HG03108 (cell line): Measurements from ENCODE around the gene BRINP3.

ENCODE experiments used
- ATAC-seq: cut with Tn5 transposase; IDR thresholded peaks from one replicate; pipeline ENCODE4 v1.9.1; 2021; ENCODE audit warnings: moderate library complexity; ENCODE audit not compliant: unreplicated experiment

Gene BRINP3

DNA sequence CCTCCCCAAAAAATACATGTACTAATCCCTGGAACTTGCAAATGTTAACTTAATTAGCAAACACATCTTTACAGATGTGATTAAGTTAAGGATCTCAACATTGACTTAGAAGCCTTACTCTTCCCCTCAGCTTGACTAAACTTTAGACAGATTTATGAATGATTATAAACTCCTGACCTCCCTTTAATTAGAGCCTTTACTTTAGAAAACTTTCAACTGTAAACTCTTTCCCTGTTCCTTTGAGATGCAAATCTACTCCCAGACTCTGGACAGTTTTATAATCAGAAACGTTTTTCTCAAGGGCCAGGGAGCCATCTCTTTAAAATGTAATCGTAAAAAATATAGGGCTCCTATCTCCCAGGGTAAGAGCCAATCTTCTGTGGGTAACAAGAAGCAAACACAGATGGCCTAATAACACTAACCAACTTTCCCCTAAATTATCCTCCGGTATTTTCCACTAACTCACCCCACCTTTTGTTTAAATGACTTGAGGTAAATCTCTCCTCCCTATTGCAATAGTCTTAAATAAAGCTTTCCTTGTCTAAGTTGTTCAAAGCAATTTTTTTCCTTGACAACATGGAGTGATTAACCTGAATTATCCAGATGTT lies 284.1 kb downstream of the BRINP3 start:
- ATAC-seq, result no peak

GRCh38 chr1:190192627-190193026 lies 285.0 kb downstream of the BRINP3 start:
- no peak for ATAC-seq

DNA sequence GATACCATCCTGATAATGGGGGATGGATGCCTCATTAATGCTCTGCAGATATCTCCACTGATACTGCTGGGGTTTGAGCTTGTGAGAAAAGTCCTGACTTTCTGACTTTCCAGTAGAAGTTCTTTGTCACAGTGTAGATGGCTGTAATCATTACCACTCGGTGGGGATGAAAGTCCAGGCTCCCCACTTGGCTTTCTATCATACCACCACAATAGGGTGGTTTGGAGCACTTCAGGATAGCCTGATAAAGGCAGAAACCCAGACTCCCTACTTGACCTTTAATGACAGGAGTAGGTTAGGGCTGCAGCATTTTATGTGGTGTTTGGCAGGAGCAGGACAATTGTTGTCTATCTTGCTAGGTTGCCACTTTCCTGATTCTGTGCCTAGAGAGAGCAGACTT lies 294.1 kb downstream of the BRINP3 start:
- ATAC-seq, result no peak

DNA sequence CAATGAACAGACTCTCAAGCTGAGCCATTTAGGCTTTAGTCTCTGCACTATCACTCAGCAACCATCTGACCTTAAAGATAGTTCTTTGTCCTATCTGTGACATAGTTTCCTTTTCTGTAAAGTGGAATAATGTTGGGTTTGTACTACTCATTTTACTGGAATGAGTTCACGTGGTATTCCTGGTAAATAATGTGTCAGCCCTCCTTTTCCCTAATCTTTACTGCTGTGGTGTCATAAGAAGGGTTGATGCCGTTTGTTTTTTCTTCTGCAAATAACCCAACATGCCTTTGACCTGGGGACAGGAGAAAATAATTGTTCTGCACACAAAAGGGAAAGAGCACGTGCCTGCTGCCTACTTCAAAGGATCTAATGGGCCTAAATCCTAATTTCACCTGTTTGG lies 297.8 kb downstream of the BRINP3 start:
- ATAC-seq, result no peak

DNA sequence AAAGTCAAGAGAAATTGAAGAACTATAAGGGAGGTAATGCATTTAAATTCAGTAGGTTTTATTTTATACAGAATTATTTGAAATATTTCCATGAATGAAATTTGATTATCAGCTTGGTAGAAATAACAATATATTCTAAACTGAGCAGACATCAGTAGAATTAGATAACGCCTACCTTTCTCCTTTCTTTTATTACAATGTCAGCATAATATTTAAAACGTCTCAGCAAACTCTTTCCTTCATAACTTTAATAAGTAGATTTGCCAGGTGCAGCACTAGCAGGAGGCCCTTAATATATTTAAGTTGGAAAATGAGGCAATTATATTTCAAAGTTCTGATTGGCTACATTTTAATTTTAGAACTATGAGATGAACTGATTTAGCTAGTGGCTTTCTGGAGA lies 298.8 kb downstream of the BRINP3 start:
- no peak for ATAC-seq

- ATAC-seq, result no peak
Observed at GRCh38 chr1:190177555-190177954, 300.1 kb downstream of the BRINP3 start.

- no peak for ATAC-seq
Observed at GRCh38 chr1:190176776-190177175, 300.9 kb downstream of the BRINP3 start.

- no peak for ATAC-seq
Observed at GRCh38 chr1:190175320-190175719, 302.3 kb downstream of the BRINP3 start.

GRCh38 chr1:190172651-190173430 lies 304.8 kb downstream of the BRINP3 start:
- ATAC-seq, result no peak

DNA sequence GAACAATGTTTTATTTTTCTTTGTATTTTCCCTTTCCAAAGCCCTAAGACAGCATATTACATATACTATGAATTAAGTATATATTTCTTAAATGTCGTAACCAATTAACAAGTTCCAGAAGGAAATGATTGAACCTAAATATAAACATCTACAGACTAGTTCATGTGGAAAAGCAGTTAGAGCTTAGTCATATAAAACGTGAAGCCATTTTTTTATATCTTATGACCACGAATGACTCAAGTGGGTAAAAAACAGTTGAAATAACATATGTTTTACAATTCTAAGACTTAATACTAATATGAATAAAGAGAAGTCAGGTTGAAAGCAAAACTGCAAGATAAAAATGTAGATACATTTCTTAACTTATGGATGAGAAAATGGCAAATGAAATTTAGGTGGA lies 307.3 kb downstream of the BRINP3 start:
- ATAC-seq, result no peak

DNA sequence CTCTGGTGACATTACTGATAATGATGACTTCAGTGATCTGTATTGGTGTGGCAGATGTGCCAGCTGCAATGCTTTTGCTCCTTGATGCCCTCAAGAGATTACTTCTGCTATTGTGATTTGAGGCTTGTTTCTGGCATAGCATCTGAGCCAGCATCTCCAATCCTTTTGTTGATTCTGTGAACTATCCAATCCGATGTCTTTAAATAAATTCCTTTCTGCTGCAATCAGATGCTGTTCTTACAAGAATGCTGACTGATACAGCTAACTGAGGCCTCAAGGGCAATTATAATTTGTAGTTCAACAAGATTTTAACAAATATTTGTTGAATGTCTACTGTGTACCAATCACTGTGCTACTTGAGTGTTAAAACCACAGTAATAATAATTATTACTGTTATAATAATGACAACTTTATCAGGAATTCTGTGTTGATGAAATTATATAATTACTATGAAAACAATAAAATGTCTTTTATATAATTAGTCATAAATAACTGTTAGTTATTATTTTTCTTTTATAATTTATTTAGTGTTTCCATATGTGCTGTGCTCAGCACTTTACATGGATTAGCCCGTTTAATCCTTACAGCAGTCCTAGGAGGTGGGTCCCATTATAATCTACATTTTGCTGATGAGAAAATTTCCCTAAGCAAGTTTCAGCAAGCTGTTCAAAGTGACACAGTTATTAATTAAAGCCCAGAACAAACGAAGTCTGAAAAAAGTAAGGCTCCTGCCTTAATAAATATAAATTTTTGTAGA lies 308.2 kb downstream of the BRINP3 start:
- ATAC-seq, result no peak

- no peak for ATAC-seq
Observed at GRCh38 chr1:190168893-190169280, 308.8 kb downstream of the BRINP3 start.

DNA sequence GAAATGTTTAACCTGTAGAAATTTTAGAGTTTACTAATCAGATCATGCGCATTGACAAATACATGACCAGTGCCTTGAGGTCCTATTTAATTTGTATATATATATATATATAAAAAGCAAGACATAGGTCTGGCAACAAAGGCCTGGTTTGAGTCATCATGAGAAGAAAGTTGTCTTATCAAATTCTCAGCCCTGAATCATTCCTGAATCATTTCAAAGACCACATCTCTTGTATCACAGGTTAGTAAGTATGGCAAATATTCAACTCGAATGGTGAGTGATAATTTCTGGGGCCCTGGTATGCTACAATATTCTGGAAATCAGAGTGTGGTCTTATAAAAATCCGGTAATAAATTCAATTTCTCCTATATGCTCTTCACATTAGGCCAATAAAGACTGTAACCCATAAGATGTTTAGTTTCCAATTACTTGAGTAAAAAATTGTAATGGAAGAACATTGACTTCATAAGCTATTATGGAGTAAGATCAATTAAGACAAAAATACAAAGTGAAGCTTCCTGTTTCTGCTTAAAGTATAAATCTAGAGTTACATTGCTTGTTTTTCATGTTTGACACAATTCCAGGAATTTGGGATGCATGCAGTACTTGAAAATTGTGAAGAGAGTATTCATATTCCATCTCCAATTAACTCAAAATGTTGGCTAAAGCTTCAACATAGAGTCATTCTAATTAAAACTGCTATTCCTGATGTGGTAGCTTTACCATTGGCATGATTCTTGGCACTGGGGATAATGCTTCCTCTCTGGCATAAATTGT lies 309.4 kb downstream of the BRINP3 start:
- no peak for ATAC-seq

GRCh38 chr1:190159146-190159545 lies 318.5 kb downstream of the BRINP3 start:
- no peak for ATAC-seq

DNA sequence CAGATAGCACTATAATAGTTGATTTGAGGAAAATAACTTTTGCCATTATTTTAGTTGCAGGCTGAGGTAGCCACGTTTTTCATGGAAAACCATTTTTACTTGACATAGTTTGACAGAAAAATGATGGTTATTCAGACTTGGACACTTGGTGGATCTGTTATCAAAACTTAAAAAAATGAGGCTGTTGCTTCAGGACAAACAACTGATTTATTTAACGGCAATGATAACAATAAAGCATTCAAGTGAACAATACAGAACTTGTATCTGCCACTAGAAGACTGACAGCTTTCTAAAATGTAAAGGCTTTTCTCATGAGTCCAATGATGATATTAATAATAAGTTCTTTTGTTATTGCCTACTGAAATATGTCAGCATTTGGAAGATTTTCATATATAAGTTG lies 322.9 kb downstream of the BRINP3 start:
- ATAC-seq, result no peak

DNA sequence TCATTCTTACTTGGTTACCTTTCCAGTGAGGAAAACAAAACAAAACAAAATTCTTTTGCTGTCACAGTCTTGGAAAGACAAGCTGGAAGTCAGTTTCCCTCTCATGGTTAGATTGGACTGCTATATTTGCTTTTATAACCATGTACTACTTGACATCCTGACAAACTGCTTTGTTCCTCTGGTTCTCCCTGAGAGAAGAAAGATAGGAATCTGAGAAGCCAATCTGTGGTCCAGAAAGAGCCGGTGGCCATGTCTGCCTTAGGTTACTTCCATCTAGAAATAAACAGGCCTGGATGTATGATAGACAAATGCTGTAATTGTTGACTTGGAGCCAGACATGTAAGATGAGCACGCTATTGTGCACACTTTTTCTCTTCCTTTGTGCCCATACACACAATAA lies 330.0 kb downstream of the BRINP3 start:
- no peak for ATAC-seq

DNA sequence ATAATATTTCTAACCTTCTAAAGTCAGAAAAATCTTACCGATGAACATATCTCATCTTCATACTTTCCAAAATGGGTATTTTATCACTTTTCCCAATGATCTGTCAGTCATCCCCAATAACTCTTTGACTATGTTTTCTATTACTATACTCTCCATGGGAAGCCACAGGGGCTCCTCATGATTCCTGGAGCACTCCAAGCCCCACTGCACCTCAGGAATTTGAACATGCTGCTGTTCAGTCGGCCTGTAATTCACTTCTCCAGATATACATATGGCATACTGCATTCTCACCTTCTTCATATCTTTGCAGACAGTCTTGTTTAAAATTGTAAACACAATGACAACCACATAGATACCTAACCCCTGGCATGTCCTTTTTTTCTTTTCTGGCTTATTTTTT lies 333.0 kb downstream of the BRINP3 start:
- no peak for ATAC-seq

GRCh38 chr1:190140644-190141043 lies 337.0 kb downstream of the BRINP3 start:
- ATAC-seq, result no peak

- no peak for ATAC-seq
Observed at GRCh38 chr1:190138702-190139101, 339.0 kb downstream of the BRINP3 start.

GRCh38 chr1:190138266-190138665 lies 339.4 kb downstream of the BRINP3 start:
- no peak for ATAC-seq

DNA sequence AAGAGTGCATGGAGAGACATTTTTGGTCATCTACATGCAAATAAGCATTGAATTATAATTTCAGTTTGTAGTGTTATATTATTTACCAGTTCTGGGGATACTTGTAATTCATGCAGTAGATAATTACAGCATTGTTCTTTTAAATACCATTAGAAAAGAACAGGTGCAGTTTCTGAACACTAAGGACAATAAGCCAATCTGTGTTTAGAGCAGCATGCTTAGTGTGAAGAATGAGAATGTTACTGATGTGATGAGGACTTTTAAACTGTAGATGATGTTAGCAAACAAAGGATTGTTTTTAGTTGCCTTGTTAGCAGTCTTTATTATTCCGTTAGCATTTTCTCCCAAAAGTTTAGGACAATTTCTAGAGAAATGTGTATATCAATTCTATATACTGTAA lies 348.3 kb downstream of the BRINP3 start:
- ATAC-seq, result no peak
